Measurements from ENCODE around the gene ERH. TPM values are rescaled to one million over a fixed set of nuclear protein-coding genes. Genes with fewer than 3 reads are reported as not detected.
A peak's percentile ranks its signal among the peaks of the same experiment; 100 is the strongest.

Gene ERH
- total RNA-seq, 2 donors from 2014 or later, result 102 to 118 TPM

- DNase-seq (no peak), ATAC-seq (no peak)
- H3K27me3 Mint-ChIP-seq, result peaks cover 27% of the 10 kb centered on the region
- H3K27ac Mint-ChIP-seq, result no peak overlapping the region
- peaks cover 19% of the 10 kb centered on the region for H3K4me1 Mint-ChIP-seq
- H3K36me3 Mint-ChIP-seq (ENCODE audit: low read depth), result peaks cover 2% of the 10 kb centered on the region
- no peak overlapping the region for H3K4me3 Mint-ChIP-seq
- no peaks in the 10 kb centered on the region for H3K9me3 ChIP-seq (ENCODE audit: control insufficient read depth, low read length, poor library complexity, severe bottlenecking)
These were observed 39.1 kb downstream of the ERH start for GRCh38 chr14:69358966-69359365.

GRCh38 chr14:69358233-69358963, 39.7 kb downstream of the ERH start:
- peaks cover 19% of the 10 kb centered on the region for H3K4me1 Mint-ChIP-seq
- H3K4me3 Mint-ChIP-seq, result no peak overlapping the region
- peaks cover 27% of the 10 kb centered on the region for H3K27me3 Mint-ChIP-seq
- no peaks in the 10 kb centered on the region for H3K9me3 ChIP-seq (ENCODE audit: control insufficient read depth, low read length, poor library complexity, severe bottlenecking)
- peaks cover 2% of the 10 kb centered on the region for H3K36me3 Mint-ChIP-seq (ENCODE audit: low read depth)
- DNase-seq, result no peak
- H3K27ac Mint-ChIP-seq, result peak overlapping the region; percentile 47
- peak; percentile 32 for ATAC-seq

- no peak for DNase-seq
- peaks cover 2% of the 10 kb centered on the region for H3K36me3 Mint-ChIP-seq (ENCODE audit: low read depth)
- no peak for ATAC-seq
- H3K4me1 Mint-ChIP-seq, result peaks cover 19% of the 10 kb centered on the region
- H3K27ac Mint-ChIP-seq, result peak overlapping the region; percentile 47
- peaks cover 27% of the 10 kb centered on the region for H3K27me3 Mint-ChIP-seq
- no peak overlapping the region for H3K4me3 Mint-ChIP-seq
- H3K9me3 ChIP-seq (ENCODE audit: control insufficient read depth, low read length, poor library complexity, severe bottlenecking), result no peaks in the 10 kb centered on the region
These were observed 40.4 kb downstream of the ERH start for GRCh38 chr14:69357544-69358200.

- Mint-ChIP-seq H3K4me3 (no peak overlapping the region), H3K4me1 (peaks cover 19% of the 10 kb centered on the region), H3K27ac (peak overlapping the region; percentile 85), H3K36me3 (ENCODE audit: low read depth) (peaks cover 2% of the 10 kb centered on the region), H3K27me3 (peaks cover 27% of the 10 kb centered on the region)
- DNase-seq, result no peak
- no peaks in the 10 kb centered on the region for H3K9me3 ChIP-seq (ENCODE audit: control insufficient read depth, low read length, poor library complexity, severe bottlenecking)
- ATAC-seq, result no peak
These were observed 41.1 kb downstream of the ERH start for GRCh38 chr14:69356903-69357543.

- DNase-seq, result no peak
- Mint-ChIP-seq H3K4me3 (peak overlapping the region; percentile 66), H3K27me3 (peaks cover 23% of the 10 kb centered on the region), H3K36me3 (ENCODE audit: low read depth) (peaks cover 3% of the 10 kb centered on the region), H3K4me1 (peaks cover 19% of the 10 kb centered on the region), H3K27ac (peak overlapping the region; percentile 85)
- ATAC-seq, result no peak
- H3K9me3 ChIP-seq (ENCODE audit: control insufficient read depth, low read length, poor library complexity, severe bottlenecking), result no peaks in the 10 kb centered on the region
These were observed 42.4 kb downstream of the ERH start for GRCh38 chr14:69355607-69356281.

- peaks cover 23% of the 10 kb centered on the region for H3K27me3 Mint-ChIP-seq
- DNase-seq, result no peak
- peak overlapping the region; percentile 85 for H3K27ac Mint-ChIP-seq
- peaks cover 19% of the 10 kb centered on the region for H3K4me1 Mint-ChIP-seq
- no peaks in the 10 kb centered on the region for H3K9me3 ChIP-seq (ENCODE audit: control insufficient read depth, low read length, poor library complexity, severe bottlenecking)
- H3K4me3 Mint-ChIP-seq, result peak overlapping the region; percentile 87
- no peak for ATAC-seq
- peaks cover 2% of the 10 kb centered on the region for H3K36me3 Mint-ChIP-seq (ENCODE audit: low read depth)
These were observed 42.9 kb downstream of the ERH start for GRCh38 chr14:69355154-69355597.

- Mint-ChIP-seq H3K4me3 (peak overlapping the region; percentile 87), H3K27ac (peak overlapping the region; percentile 85), H3K27me3 (peaks cover 27% of the 10 kb centered on the region), H3K36me3 (ENCODE audit: low read depth) (peaks cover 2% of the 10 kb centered on the region), H3K4me1 (peaks cover 19% of the 10 kb centered on the region)
- ATAC-seq (peak; percentile 96), DNase-seq (peak in 1 of 3 donors; percentile 50)
- H3K9me3 ChIP-seq (ENCODE audit: control insufficient read depth, low read length, poor library complexity, severe bottlenecking), result no peaks in the 10 kb centered on the region
These were observed 43.5 kb downstream of the ERH start for GRCh38 chr14:69354383-69355153.

GRCh38 chr14:69353168-69353567, 44.9 kb downstream of the ERH start:
- DNase-seq, result no peak
- peaks cover 2% of the 10 kb centered on the region for H3K36me3 Mint-ChIP-seq (ENCODE audit: low read depth)
- H3K9me3 ChIP-seq (ENCODE audit: control insufficient read depth, low read length, poor library complexity, severe bottlenecking), result no peaks in the 10 kb centered on the region
- H3K27ac Mint-ChIP-seq, result peak overlapping the region; percentile 37
- H3K27me3 Mint-ChIP-seq, result peaks cover 19% of the 10 kb centered on the region
- peaks cover 12% of the 10 kb centered on the region for H3K4me1 Mint-ChIP-seq
- no peak for ATAC-seq
- H3K4me3 Mint-ChIP-seq, result no peak overlapping the region

- DNase-seq, result no peak
- peaks cover 2% of the 10 kb centered on the region for H3K36me3 Mint-ChIP-seq (ENCODE audit: low read depth)
- H3K27me3 Mint-ChIP-seq, result peaks cover 26% of the 10 kb centered on the region
- no peak overlapping the region for H3K4me3 Mint-ChIP-seq
- no peaks in the 10 kb centered on the region for H3K9me3 ChIP-seq (ENCODE audit: control insufficient read depth, low read length, poor library complexity, severe bottlenecking)
- H3K4me1 Mint-ChIP-seq, result peaks cover 12% of the 10 kb centered on the region
- ATAC-seq, result no peak
- peak overlapping the region; percentile 37 for H3K27ac Mint-ChIP-seq
These were observed 46.2 kb downstream of the ERH start for GRCh38 chr14:69351911-69352310.

- no peak overlapping the region for H3K27ac Mint-ChIP-seq
- H3K4me1 Mint-ChIP-seq, result peaks cover 12% of the 10 kb centered on the region
- H3K9me3 ChIP-seq (ENCODE audit: control insufficient read depth, low read length, poor library complexity, severe bottlenecking), result no peaks in the 10 kb centered on the region
- H3K4me3 Mint-ChIP-seq, result no peak overlapping the region
- ATAC-seq (no peak), DNase-seq (no peak)
- H3K27me3 Mint-ChIP-seq, result peaks cover 26% of the 10 kb centered on the region
- H3K36me3 Mint-ChIP-seq (ENCODE audit: low read depth), result peaks cover 2% of the 10 kb centered on the region
These were observed 46.7 kb downstream of the ERH start for GRCh38 chr14:69351385-69351784.

GRCh38 chr14:69350892-69351291, 47.2 kb downstream of the ERH start:
- Mint-ChIP-seq H3K36me3 (ENCODE audit: low read depth) (peaks cover 2% of the 10 kb centered on the region), H3K27me3 (peaks cover 26% of the 10 kb centered on the region), H3K27ac (no peak overlapping the region), H3K4me3 (no peak overlapping the region), H3K4me1 (peaks cover 12% of the 10 kb centered on the region)
- DNase-seq (no peak), ATAC-seq (no peak)
- H3K9me3 ChIP-seq (ENCODE audit: control insufficient read depth, low read length, poor library complexity, severe bottlenecking), result no peaks in the 10 kb centered on the region

- H3K9me3 ChIP-seq (ENCODE audit: control insufficient read depth, low read length, poor library complexity, severe bottlenecking), result no peaks in the 10 kb centered on the region
- Mint-ChIP-seq H3K36me3 (ENCODE audit: low read depth) (peaks cover 2% of the 10 kb centered on the region), H3K4me3 (no peak overlapping the region), H3K27ac (no peak overlapping the region), H3K4me1 (peaks cover 1% of the 10 kb centered on the region), H3K27me3 (peaks cover 34% of the 10 kb centered on the region)
- no peak for ATAC-seq
- no peak for DNase-seq
These were observed 48.9 kb downstream of the ERH start for GRCh38 chr14:69349091-69349777.

Data from T-helper 17 cell (primary cell).